ENCODE measurements around the gene EFCAB6.

GRCh38 chr22:43852573-43853327, 40.6 kb upstream of the EFCAB6 start:
- TF ChIP-seq ZNF317 (CRISPR knock-in tag; IDR thresholded peaks at IDR 0.05; ENCODE audit: borderline replicate concordance, low read depth): no peak
- TF ChIP-seq FOXP4 (CRISPR knock-in tag; IDR thresholded peaks at IDR 0.05): no peak
- no peak for TF ChIP-seq E2F1 (CRISPR knock-in tag; IDR thresholded peaks at IDR 0.05)
- TF ChIP-seq CTCF (IDR thresholded peaks at IDR 0.05): no peak
- TF ChIP-seq ATF3 (CRISPR knock-in tag; conservative IDR thresholded peaks at IDR 0.05): no peak
- TF ChIP-seq USF2 (CRISPR knock-in tag; IDR thresholded peaks at IDR 0.05): no peak
- no peak for TF ChIP-seq ZBTB21 (CRISPR knock-in tag; IDR thresholded peaks at IDR 0.05; ENCODE audit: borderline replicate concordance)
- no peak for TF ChIP-seq NFE2L1 (CRISPR knock-in tag; IDR thresholded peaks at IDR 0.05)
